Measurements from ENCODE around the gene SGMS1.

- TF ChIP-seq CTCF (IDR thresholded peaks at IDR 0.05) (no peak), POLR2A (IDR thresholded peaks at IDR 0.05; ENCODE audit: low read length) (no peak), PHF8 (IDR thresholded peaks at IDR 0.05; ENCODE audit: borderline replicate concordance, low read depth) (no peak), BHLHE40 (IDR thresholded peaks at IDR 0.05; ENCODE audit: low read depth, low read length) (no peak)
- TF ChIP-seq, protein P1, sequence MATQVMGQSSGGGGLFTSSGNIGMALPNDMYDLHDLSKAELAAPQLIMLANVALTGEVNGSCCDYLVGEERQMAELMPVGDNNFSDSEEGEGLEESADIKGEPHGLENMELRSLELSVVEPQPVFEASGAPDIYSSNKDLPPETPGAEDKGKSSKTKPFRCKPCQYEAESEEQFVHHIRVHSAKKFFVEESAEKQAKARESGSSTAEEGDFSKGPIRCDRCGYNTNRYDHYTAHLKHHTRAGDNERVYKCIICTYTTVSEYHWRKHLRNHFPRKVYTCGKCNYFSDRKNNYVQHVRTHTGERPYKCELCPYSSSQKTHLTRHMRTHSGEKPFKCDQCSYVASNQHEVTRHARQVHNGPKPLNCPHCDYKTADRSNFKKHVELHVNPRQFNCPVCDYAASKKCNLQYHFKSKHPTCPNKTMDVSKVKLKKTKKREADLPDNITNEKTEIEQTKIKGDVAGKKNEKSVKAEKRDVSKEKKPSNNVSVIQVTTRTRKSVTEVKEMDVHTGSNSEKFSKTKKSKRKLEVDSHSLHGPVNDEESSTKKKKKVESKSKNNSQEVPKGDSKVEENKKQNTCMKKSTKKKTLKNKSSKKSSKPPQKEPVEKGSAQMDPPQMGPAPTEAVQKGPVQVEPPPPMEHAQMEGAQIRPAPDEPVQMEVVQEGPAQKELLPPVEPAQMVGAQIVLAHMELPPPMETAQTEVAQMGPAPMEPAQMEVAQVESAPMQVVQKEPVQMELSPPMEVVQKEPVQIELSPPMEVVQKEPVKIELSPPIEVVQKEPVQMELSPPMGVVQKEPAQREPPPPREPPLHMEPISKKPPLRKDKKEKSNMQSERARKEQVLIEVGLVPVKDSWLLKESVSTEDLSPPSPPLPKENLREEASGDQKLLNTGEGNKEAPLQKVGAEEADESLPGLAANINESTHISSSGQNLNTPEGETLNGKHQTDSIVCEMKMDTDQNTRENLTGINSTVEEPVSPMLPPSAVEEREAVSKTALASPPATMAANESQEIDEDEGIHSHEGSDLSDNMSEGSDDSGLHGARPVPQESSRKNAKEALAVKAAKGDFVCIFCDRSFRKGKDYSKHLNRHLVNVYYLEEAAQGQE (IDR thresholded peaks at IDR 0.05): no peak
Observed at GRCh38 chr10:50561266-50561665, 62.5 kb downstream of the SGMS1 start.

Measured in A549 (cell line).